ENCODE measurements around the gene ZNF527.
"Not testable (repeated sequence)": the region's sequence is repeated elsewhere in the genome, so short reads cannot be mapped to it uniquely, and the experiment has no call there.

ZNF527 gene

DNA sequence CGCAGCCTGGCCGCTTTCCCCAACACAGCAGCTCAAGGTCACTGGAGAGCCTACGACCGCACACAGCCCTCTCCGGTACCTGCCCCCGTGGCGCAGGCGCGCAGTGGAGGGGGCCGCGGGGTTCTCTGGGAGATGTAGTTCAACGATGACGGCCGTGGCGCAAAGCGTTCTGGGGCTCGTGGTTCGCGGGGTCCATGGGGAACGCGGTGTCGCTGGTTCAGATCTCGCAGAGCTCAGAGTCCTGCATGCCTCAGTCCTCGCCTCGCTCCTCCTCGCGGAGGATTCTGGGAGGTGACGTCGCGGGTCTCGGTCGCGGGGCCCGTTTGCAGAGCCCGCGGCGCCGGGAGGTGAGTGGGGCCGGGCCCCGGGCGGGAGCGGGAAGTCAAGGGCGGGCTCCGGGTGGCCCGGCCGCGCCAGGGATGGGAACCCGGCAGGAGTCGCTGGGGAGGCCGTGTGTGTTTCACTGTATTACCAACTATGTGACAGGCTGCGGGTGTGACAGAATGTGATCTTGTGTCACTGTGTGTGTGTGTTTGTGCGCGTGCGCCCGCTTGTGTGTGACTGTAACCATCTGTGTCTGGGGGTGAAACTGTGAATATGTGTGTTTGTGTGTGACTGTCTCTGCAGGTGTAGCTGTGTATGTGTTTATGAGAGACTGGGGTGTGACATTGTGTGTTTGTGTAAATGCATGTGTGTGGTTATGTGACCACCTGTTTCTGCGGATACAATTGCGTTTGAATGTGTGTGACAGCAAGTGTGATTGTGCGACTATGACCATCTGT lies at the start of gene ZNF527:
Gene ZNF527 (plus strand): TSS at position 220 of the 782 bp plus-strand sequence. CDS start 3,100 bp downstream, outside the sequence.
- H3K36me3 ChIP-seq (ENCODE audit: insufficient read depth, low read length), result peaks cover 4% of the 10 kb centered on the region; the same call in 1 of the 2 replicates
- H3K9me3 ChIP-seq (ENCODE audit: control insufficient read depth, insufficient read depth, low read length), result peaks cover 4% of the 10 kb centered on the region; the same call in 1 of the 2 replicates
- no peaks in the 10 kb centered on the region for H3K4me1 ChIP-seq (ENCODE audit: insufficient read depth, low read length)
- peak within 1 kb of the TSS; percentile 86 for H3K9ac ChIP-seq (ENCODE audit: low read depth, low read length)

DNA sequence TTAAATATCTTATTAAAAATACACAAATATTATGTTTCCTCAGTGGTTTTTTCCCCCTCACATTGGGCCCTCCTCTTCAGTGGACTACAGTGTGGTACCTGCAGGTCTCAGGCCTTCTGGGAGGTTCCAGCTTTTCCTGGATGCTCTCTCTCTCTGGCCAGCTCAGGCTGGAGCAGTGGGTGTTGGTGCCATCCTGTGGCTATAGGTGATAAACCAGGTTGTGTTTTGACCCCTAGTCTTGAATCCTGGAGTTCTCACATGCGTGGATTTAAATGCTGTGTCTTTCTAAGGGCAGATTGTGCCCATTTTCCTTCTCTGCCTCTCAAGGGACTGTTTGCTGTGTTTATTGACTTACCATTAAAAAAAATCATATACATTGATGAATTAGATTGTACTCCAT lies 41.2 kb upstream of the ZNF527 start:
- Histone ChIP-seq H3K9ac (ENCODE audit: low read depth, low read length) (no peak overlapping the region), H3K9me3 (ENCODE audit: control insufficient read depth, insufficient read depth, low read length) (no peaks in the 10 kb centered on the region), H3K4me1 (ENCODE audit: insufficient read depth, low read length) (peaks cover 18% of the 10 kb centered on the region), H3K36me3 (ENCODE audit: insufficient read depth, low read length) (peaks cover 20% of the 10 kb centered on the region; the same call in 1 of the 2 replicates)

DNA sequence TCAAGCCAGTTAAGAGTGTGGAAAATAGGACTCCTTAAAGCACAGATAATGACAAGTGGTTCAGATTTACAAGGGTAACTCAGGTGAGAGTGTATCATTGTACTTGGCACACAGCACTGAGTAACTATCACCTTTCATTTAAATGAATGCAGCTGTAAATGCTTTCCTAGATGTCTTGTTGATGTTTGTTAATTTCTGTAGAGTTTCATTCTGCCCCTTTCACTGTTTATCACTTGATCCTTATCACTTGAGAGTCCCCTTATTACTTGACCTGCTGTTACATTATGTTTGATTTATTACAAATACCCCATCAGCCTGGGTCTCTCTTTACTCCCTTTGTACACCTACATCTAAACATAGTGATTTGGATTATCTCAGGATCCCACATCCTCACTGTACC lies 38.1 kb upstream of the ZNF527 start:
- Histone ChIP-seq H3K9ac (ENCODE audit: low read depth, low read length) (no peak overlapping the region; the same call in 1 of the 2 replicates), H3K4me1 (ENCODE audit: insufficient read depth, low read length) (peaks cover 18% of the 10 kb centered on the region), H3K36me3 (ENCODE audit: insufficient read depth, low read length) (peaks cover 12% of the 10 kb centered on the region; the same call in 1 of the 2 replicates), H3K9me3 (ENCODE audit: control insufficient read depth, insufficient read depth, low read length) (no peaks in the 10 kb centered on the region)

DNA sequence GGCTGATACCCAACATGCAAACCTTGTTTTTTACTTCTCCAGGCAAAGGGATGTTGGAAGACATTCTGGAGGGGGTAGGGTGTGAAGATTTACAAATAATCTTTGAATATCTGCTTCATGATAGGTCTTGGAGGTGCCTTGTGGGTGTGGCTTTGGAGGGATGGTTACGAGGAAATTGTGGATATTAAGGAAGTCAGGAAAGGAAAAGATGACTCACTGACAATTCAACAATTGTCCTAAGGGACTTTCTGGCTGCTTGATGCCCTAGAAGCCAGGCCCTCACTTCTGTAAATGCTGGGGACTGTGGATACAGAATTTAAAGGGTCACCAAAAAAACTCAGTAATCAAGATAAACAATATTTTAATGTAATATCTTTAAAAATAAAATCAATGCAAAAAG lies 37.4 kb upstream of the ZNF527 start:
- H3K36me3 ChIP-seq (ENCODE audit: insufficient read depth, low read length), result peaks cover 7% of the 10 kb centered on the region; the same call in 1 of the 2 replicates
- peaks cover 18% of the 10 kb centered on the region for H3K4me1 ChIP-seq (ENCODE audit: insufficient read depth, low read length)
- 0 out of 2 replicates have a peak overlapping the region, but pooled peaks have one; percentile 86 for H3K9ac ChIP-seq (ENCODE audit: low read depth, low read length)
- no peaks in the 10 kb centered on the region for H3K9me3 ChIP-seq (ENCODE audit: control insufficient read depth, insufficient read depth, low read length)

DNA sequence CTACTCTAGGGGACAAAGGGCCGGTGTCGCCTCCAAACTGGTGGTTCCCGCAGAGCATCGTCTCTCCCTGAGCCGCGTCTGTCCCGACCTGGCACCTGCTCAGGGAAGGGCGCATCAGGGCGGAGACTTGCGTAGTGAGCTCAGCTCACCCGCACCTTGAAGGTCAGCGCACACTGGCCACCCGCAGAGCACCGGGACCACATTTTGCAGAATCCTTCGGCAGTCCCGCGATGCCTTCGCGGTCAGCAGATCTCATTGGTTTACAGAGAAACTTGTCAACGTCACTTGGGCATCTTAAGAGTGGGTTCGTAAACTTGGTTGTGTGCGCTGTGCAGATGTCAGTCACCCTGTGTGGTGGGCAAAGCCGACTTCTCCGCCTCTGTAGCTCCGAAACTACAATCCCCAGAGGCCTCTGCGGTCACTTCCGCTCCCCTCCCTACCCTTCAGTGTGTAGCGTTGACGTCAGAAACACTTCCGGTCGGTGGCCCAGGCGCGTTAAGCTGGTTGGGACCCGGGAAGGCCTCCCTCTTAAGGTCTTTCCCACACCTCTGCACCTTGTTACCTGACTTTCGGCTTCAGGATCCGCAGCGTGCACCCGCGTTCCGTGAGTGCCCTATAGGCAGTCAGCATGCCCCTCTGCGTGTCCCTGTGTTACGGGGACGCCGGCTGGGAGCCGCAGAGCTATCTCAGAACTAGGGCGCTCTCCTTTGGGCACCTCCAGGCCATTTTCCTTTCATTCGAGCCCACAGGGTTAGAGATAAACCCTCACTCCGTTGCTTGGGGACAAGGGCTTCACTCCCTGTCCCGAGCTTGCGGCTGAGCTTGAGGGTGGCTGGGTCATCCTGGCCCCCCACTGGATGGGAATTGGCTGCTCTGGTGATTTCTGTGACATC lies 36.5 kb upstream of the ZNF527 start:
- Histone ChIP-seq H3K4me1 (ENCODE audit: insufficient read depth, low read length) (peaks cover 18% of the 10 kb centered on the region), H3K9me3 (ENCODE audit: control insufficient read depth, insufficient read depth, low read length) (no peaks in the 10 kb centered on the region), H3K36me3 (ENCODE audit: insufficient read depth, low read length) (no peaks in the 10 kb centered on the region), H3K9ac (ENCODE audit: low read depth, low read length) (peak overlapping the region; percentile 86)

DNA sequence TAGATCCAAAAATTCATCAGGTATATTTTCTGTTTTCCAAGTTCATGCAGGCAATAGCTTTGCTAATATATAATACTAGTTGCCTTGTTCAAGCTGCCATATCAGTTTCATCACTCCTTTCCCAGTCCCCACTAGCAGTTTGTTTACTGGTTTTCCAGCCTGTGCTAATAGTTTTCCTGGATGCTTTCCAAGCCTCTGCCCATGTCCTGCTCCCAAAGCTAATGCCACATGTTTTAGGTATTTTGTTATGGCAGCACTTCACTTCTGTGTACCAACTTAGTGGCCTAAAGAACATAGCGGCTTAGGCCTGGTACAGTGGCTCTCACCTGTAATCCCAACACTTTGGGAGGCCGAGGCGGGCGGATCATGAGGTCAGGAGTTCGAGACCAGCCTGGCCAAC lies 28.1 kb upstream of the ZNF527 start:
- Histone ChIP-seq H3K4me1 (ENCODE audit: insufficient read depth, low read length) (no peaks in the 10 kb centered on the region), H3K9ac (ENCODE audit: low read depth, low read length) (no peak overlapping the region), H3K9me3 (ENCODE audit: control insufficient read depth, insufficient read depth, low read length) (no peaks in the 10 kb centered on the region), H3K36me3 (ENCODE audit: insufficient read depth, low read length) (peaks cover 19% of the 10 kb centered on the region)

DNA sequence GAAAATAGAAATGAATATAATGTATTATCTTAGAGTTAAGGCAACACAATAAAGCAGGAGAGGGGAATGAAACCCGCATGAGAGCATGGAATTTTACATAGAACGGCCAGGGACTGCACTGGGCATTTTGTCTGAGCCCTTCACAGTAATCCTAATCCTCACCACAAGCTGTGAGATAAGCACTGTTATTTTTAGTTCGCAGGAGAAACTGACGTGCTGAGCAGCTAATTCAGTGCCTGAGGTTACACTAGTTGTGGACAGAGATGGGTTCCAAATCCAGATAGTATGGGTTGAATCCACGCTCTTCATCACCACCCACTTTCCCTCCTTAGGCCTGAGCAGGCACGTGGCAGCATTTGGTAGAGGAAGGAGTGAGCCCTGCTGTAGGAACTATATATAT lies 24.8 kb upstream of the ZNF527 start:
- H3K9me3 ChIP-seq (ENCODE audit: control insufficient read depth, insufficient read depth, low read length), result no peaks in the 10 kb centered on the region
- H3K4me1 ChIP-seq (ENCODE audit: insufficient read depth, low read length), result no peaks in the 10 kb centered on the region
- peaks cover 21% of the 10 kb centered on the region for H3K36me3 ChIP-seq (ENCODE audit: insufficient read depth, low read length)
- H3K9ac ChIP-seq (ENCODE audit: low read depth, low read length), result no peak overlapping the region

DNA sequence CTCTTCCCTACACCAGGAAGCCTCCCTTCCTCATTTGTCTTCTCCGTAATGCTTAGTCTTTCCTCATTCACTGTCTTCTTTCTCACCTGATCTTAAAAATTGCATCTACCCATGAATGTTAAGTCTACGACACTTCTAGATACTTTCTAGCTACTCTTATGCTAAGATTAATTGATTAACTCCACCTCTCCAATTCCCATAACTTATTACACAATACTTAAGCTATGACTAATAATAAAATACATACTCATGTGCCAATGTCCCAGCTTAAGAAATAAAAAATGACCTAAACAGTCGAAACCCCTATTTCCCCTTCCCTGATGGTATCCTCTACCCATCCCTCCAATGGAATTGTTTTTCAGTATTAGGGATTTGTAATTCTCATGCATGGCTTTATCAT lies 22.8 kb upstream of the ZNF527 start:
- peaks cover 21% of the 10 kb centered on the region for H3K36me3 ChIP-seq (ENCODE audit: insufficient read depth, low read length)
- no peaks in the 10 kb centered on the region for H3K4me1 ChIP-seq (ENCODE audit: insufficient read depth, low read length)

DNA sequence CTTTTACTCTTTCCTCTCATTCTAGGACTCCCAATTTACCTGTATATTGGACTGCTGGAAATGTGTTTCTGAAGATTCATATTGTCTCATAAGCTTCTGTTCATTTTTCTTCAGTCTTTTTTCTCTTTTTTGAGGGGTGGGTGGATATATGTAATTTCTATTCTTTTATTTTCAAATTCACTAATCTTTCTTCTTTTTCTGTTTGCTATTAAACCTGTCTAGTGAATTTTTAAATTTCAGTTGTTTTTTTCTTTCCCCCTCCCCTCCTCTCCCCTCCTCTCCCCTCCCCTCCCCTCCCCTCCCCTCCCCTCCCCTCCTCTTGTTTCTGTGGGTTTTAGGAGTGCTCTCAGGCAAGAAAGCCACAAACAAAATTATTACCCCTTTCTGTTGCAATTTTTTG lies 16.9 kb upstream of the ZNF527 start:
- H3K9ac ChIP-seq (ENCODE audit: low read depth, low read length), result no peak overlapping the region
- no peaks in the 10 kb centered on the region for H3K4me1 ChIP-seq (ENCODE audit: insufficient read depth, low read length)
- no peaks in the 10 kb centered on the region for H3K9me3 ChIP-seq (ENCODE audit: control insufficient read depth, insufficient read depth, low read length)
- no peaks in the 10 kb centered on the region for H3K36me3 ChIP-seq (ENCODE audit: insufficient read depth, low read length)

More for the DNA sequence above, 22.8 kb upstream of the ZNF527 start:
- H3K9me3 ChIP-seq (ENCODE audit: control insufficient read depth, insufficient read depth, low read length), result no peaks in the 10 kb centered on the region
- no peak overlapping the region for H3K9ac ChIP-seq (ENCODE audit: low read depth, low read length)

DNA sequence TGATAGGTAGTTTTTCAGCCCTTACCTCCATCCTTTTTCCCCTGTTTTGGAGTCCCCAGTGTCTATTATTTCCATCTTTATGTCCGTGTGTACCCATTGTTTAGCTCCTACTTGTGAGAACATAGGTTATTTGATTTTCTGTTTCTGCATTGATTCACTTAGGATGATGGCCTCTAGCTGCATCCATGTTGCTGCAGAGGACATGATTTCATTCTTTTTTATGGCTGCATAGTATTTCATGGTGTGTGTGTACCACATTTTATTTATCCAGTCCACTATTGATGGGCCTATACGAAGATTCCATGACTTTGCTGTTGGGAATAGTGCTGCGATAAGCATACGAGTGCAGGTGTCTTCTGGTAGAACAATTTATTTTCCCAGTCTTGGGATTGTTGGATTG lies 15.0 kb upstream of the ZNF527 start:
- no peaks in the 10 kb centered on the region for H3K9me3 ChIP-seq (ENCODE audit: control insufficient read depth, insufficient read depth, low read length)
- H3K9ac ChIP-seq (ENCODE audit: low read depth, low read length), result no peak overlapping the region
- H3K4me1 ChIP-seq (ENCODE audit: insufficient read depth, low read length), result no peaks in the 10 kb centered on the region
- no peaks in the 10 kb centered on the region for H3K36me3 ChIP-seq (ENCODE audit: insufficient read depth, low read length)

DNA sequence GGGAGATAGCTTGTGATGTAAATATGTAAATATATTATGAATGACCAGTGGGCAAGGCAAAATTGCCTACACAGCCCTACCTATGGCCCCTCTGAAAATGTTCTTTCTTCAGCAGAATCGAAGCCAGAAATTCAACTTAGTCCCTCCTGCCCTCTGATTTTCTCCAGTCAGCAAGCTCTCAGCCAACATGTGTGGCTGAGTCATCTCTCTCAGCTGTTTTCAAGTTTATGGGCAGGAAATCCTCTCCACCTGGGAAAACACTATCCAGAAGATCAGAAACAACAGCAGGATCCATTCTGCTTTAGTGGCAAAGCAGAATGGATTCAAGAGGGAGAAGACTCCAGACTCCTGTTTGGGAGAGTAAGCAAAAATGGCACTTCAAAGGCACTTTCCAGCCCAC lies 8.9 kb upstream of the ZNF527 start:
- Histone ChIP-seq H3K9ac (ENCODE audit: low read depth, low read length) (no peak overlapping the region), H3K9me3 (ENCODE audit: control insufficient read depth, insufficient read depth, low read length) (peaks cover 9% of the 10 kb centered on the region), H3K4me1 (ENCODE audit: insufficient read depth, low read length) (no peaks in the 10 kb centered on the region), H3K36me3 (ENCODE audit: insufficient read depth, low read length) (peaks cover 24% of the 10 kb centered on the region; the same call in 1 of the 2 replicates)

DNA sequence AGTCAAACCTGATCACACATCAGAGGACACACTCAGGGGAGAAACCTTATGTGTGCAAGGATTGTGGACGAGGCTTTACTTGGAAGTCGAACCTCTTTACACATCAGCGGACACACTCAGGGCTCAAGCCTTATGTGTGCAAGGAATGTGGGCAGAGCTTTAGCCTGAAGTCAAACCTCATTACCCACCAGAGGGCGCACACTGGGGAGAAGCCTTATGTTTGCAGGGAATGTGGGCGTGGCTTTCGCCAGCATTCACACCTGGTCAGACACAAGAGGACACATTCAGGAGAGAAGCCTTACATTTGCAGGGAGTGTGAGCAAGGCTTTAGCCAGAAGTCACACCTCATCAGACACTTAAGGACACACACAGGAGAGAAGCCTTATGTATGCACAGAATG lies 8.2 kb upstream of the ZNF527 start:
- peaks cover 9% of the 10 kb centered on the region for H3K9me3 ChIP-seq (ENCODE audit: control insufficient read depth, insufficient read depth, low read length)
- no peak overlapping the region for H3K9ac ChIP-seq (ENCODE audit: low read depth, low read length)
- H3K4me1 ChIP-seq (ENCODE audit: insufficient read depth, low read length), result no peaks in the 10 kb centered on the region
- peaks cover 24% of the 10 kb centered on the region; the same call in 1 of the 2 replicates for H3K36me3 ChIP-seq (ENCODE audit: insufficient read depth, low read length)

DNA sequence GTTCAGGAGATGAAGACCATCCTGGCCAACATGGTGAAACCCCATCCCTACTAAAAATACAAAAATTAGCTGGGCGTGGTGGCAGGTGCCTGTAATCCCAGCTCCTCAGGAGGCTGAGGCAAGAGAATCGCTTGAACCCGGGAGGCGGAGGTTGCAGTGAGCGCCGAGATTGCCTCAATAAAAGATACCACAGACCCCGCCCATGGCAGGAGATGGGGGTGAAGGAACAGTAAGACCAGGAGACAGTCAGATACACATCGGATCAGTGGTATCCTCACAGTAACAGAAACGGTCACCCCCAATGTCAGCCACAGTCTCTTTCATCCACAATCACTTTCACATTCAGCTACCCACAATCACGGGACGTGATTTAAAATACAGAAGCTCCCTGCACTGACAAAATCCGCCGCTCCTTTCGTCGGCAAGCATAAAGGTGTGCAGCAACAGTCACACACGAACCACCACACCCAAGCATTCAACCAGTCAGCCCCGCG lies 466 bp upstream of the ZNF527 start:
- H3K36me3 ChIP-seq (ENCODE audit: insufficient read depth, low read length), result not testable (repeated sequence)

DNA sequence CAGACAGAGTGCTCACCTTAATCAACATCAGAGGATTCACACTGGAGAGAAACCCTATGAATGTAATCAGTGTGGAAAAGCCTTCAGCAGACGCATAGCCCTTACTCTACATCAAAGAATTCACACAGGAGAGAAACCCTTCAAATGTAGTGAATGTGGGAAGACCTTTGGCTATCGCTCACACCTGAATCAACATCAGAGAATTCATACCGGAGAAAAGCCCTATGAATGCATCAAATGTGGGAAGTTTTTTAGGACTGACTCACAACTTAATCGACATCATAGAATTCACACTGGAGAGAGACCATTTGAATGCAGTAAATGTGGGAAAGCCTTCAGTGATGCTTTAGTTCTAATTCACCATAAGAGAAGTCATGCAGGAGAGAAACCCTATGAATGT lies 18.3 kb downstream of the ZNF527 start:
- peaks cover 6% of the 10 kb centered on the region for H3K36me3 ChIP-seq (ENCODE audit: insufficient read depth, low read length)
- peaks cover 23% of the 10 kb centered on the region for H3K9me3 ChIP-seq (ENCODE audit: control insufficient read depth, insufficient read depth, low read length)
- no peaks in the 10 kb centered on the region for H3K4me1 ChIP-seq (ENCODE audit: insufficient read depth, low read length)
- no peak overlapping the region for H3K9ac ChIP-seq (ENCODE audit: low read depth, low read length)

More for the DNA sequence above, 466 bp upstream of the ZNF527 start:
- H3K4me1 ChIP-seq (ENCODE audit: insufficient read depth, low read length); H3K9me3 ChIP-seq (ENCODE audit: control insufficient read depth, insufficient read depth, low read length): not testable (repeated sequence)
- H3K9ac ChIP-seq (ENCODE audit: low read depth, low read length), result peak overlapping the region; percentile 86

Data from ES-I3 (cell line).